GM23248 (cell line): ENCODE data around the gene SH3PXD2A. TPM values are rescaled to one million over a fixed set of nuclear protein-coding genes. Genes with fewer than 3 reads are reported as not detected.

Experiments used
- DNase-seq: peaks from one replicate; pipeline ENCODE4 v3.0.0-alpha.2; 2015
- H2AFZ ChIP-seq: fragments of 200-600 bp; sonication (generic); 2 replicates; pipeline ENCODE4 v1.6.1; 2016; ENCODE audit warnings: antibody characterized with exemption
- H3F3A ChIP-seq: fragments of 200-600 bp; sonication (generic); 2 replicates; pipeline ENCODE4 v1.6.1; 2016; ENCODE audit warnings: mild to moderate bottlenecking, antibody characterized with exemption, mixed run types; ENCODE audit not compliant: insufficient read depth
- H3K27ac ChIP-seq: fragments of 200-600 bp; sonication (generic); 2 replicates; pipeline ENCODE4 v1.5.1; 2016; ENCODE audit warnings: mild to moderate bottlenecking
- H3K27me3 ChIP-seq: fragments of 200-600 bp; sonication (generic); replicated peaks from 2 replicates; pipeline ENCODE4 v1.6.1; 2016; ENCODE audit warnings: mild to moderate bottlenecking; ENCODE audit not compliant: insufficient read depth
- H3K36me3 ChIP-seq: fragments of 200-600 bp; sonication (generic); 2 replicates; pipeline ENCODE4 v1.6.1; 2016; ENCODE audit warnings: low read depth, mild to moderate bottlenecking
- H3K4me1 ChIP-seq: fragments of 200-600 bp; sonication (generic); 2 replicates; pipeline ENCODE4 v1.6.1; 2016; ENCODE audit warnings: mild to moderate bottlenecking; ENCODE audit not compliant: insufficient read depth
- H3K4me2 ChIP-seq: fragments of 200-600 bp; sonication (generic); one replicate; pipeline ENCODE4 v1.6.1; 2016; ENCODE audit warnings: mild to moderate bottlenecking; ENCODE audit not compliant: unreplicated experiment
- H3K4me3 ChIP-seq: fragments of 200-600 bp; sonication (generic); 2 replicates; pipeline ENCODE4 v1.5.1; 2016; ENCODE audit warnings: mild to moderate bottlenecking
- H3K79me2 ChIP-seq: fragments of 200-600 bp; sonication (generic); 2 replicates; pipeline ENCODE4 v1.6.1; 2016; ENCODE audit warnings: mild to moderate bottlenecking; ENCODE audit not compliant: insufficient read depth
- H3K9ac ChIP-seq: fragments of 200-600 bp; sonication (generic); 2 replicates; pipeline ENCODE4 v1.6.1; 2016; ENCODE audit warnings: mild to moderate bottlenecking
- H3K9me2 ChIP-seq: fragments of 200-600 bp; sonication (generic); 2 replicates; pipeline ENCODE4 v1.6.1; 2016; ENCODE audit warnings: mixed run types, mild to moderate bottlenecking, moderate library complexity; ENCODE audit not compliant: insufficient read depth
- H3K9me3 ChIP-seq: fragments of 200-600 bp; sonication (generic); one replicate; pipeline ENCODE4 v1.6.1; 2017; ENCODE audit warnings: low read depth
- H4K20me1 ChIP-seq: fragments of 200-600 bp; sonication (generic); 2 replicates; pipeline ENCODE4 v1.6.0; 2016; ENCODE audit not compliant: insufficient read depth
- EZH2 ChIP-seq: fragments of 200-600 bp; sonication (generic); IDR thresholded peaks from 2 replicates; pipeline ENCODE4 v1.6.1; 2018; ENCODE audit warnings: antibody characterized with exemption, mild to moderate bottlenecking; ENCODE audit not compliant: insufficient read depth, poor library complexity, severe bottlenecking
- EZH2phosphoT487 ChIP-seq: fragments of 200-600 bp; sonication (generic); IDR thresholded peaks from 2 replicates; pipeline ENCODE4 v1.6.1; 2018; ENCODE audit warnings: antibody characterized with exemption, moderate library complexity, mild to moderate bottlenecking, low read depth; ENCODE audit not compliant: insufficient read depth
- WGBS, 2 experiments: methylation state at CpG; one replicate each; pipeline ENCODE4 v1.1.6; 2015 to 2017; ENCODE audit warnings: low lambda C conversion rate in 2 of 2, low coverage in 1 of 2; ENCODE audit errors: missing lambda C conversion rate in 2 of 2; 5-methylcytosine and 5-hydroxymethylcytosine counted together
- in situ Hi-C: fragments of 300-500 bp; cut with MboI; formaldehyde crosslinking; loops from 2 replicates; pipeline ENCODE4 v1.15.0; 2020
- polyA plus RNA-seq: library from polyadenylated mRNA; unstranded; fragments of >200 nt; fragmentation: Nextera tagmentation; extraction: Ambion mirVana; gene quantifications from 2 replicates; pipeline ENCODE4 v1.2.1, GENCODE V29; 2016
- total RNA-seq: library from RNA; depleted of rRNA; stranded (reverse); fragments of >200 nt; shearing (Covaris generic); gene quantifications from 2 replicates; pipeline ENCODE4 v1.2.3, GENCODE V29; 2014

SH3PXD2A gene
- total and polyA plus RNA-seq, 2 experiments from 2014 or later = 34.0 to 58.0 TPM

DNA sequence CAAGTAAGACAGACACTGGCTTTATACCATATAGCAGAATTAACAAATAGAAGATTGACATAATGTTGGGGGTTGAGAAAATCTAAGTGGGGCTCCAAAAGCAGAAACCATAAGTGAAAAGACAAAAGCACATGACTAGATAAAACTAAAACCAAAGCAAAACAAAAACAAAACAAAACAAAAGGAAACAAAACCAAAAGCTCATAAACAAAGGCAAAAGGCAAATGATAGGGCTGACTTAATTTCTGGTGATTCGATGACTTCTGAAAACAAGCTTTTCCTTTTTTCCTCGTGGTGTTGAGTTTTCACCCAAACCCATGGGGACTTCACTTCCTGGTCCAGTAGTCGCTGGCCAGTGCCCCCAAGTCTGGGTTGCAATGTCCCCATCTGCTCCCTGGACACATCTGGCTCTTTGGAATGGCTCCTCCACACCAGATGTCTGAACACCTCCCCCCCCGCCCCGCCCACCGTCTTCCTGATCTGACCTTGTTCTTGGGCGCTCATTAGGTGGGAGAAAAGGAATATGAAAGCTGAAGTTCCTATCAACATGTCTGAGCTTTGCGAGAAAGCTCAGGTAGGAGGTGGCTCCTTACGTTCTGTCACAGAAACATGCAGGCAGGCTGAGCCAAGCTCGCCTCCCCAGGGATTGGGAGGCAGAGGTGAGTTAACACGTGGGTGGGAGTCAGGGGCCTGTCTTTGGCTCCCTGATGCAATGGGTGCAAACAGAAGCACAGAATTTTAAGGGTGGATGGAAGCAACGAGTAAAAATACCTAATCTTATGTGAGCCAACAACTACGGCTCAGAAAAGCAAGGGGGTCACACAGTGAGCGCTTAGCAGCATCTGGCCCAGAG lies 240.8 kb downstream of the SH3PXD2A start:
- peak overlapping the region; percentile 77 for H3K27ac ChIP-seq
- H2AFZ ChIP-seq = no peak overlapping the region
- peaks cover 68% of the 10 kb centered on the region for H3K4me1 ChIP-seq
- H3K27me3 ChIP-seq = no peaks in the 10 kb centered on the region
- peaks cover 37% of the 10 kb centered on the region for H3K36me3 ChIP-seq
- peak overlapping the region; percentile 69 for H3K9ac ChIP-seq
- H3K9me3 ChIP-seq = no peaks in the 10 kb centered on the region
- peak overlapping the region; percentile 9 for H3K4me2 ChIP-seq
- no peaks in the 10 kb centered on the region for H4K20me1 ChIP-seq
- peaks cover 21% of the 10 kb centered on the region; the same call in 1 of the 2 replicates for H3K79me2 ChIP-seq
- H3F3A ChIP-seq = peaks cover 53% of the 10 kb centered on the region
- no peak for TF ChIP-seq EZH2phosphoT487
- no peak for TF ChIP-seq EZH2
- in situ Hi-C loops = no loop called here
- no peaks in the 10 kb centered on the region for H3K9me2 ChIP-seq
- peak; percentile 40 for DNase-seq
- WGBS, 2 experiments = 32 to 37% methylated on average over 13 to 14 of the region's 14 CpGs
- H3K4me3 ChIP-seq = peak overlapping the region; percentile 13; the same call in 1 of the 2 replicates

- Histone ChIP-seq H3K36me3 (peaks cover 44% of the 10 kb centered on the region), H3K4me1 (peaks cover 59% of the 10 kb centered on the region), H3K9me2 (no peaks in the 10 kb centered on the region), H3K9ac (no peak overlapping the region), H3K4me2 (no peak overlapping the region), H3K79me2 (peaks cover 21% of the 10 kb centered on the region; the same call in 1 of the 2 replicates), H2AFZ (no peak overlapping the region), H3K27me3 (no peaks in the 10 kb centered on the region), H3K9me3 (no peaks in the 10 kb centered on the region), H3K4me3 (no peak overlapping the region), H3F3A (peaks cover 48% of the 10 kb centered on the region), H4K20me1 (no peaks in the 10 kb centered on the region), H3K27ac (peak overlapping the region; percentile 77; the same call in 1 of the 2 replicates)
- in situ Hi-C loops = no loop called here
- TF ChIP-seq EZH2phosphoT487 (no peak), EZH2 (no peak)
- no peak for DNase-seq
- 70 to 75% methylated on average over 2 of the region's 2 CpGs for WGBS, 2 experiments
These were observed 241.8 kb downstream of the SH3PXD2A start for GRCh38 chr10:103613616-103614015.

- 59 to 62% methylated on average over 15 to 17 of the region's 17 CpGs for WGBS, 2 experiments
- H3F3A ChIP-seq = peaks cover 40% of the 10 kb centered on the region
- H4K20me1 ChIP-seq = no peaks in the 10 kb centered on the region
- no peak overlapping the region for H3K4me3 ChIP-seq
- no peak overlapping the region for H2AFZ ChIP-seq
- in situ Hi-C loops = no loop called here
- H3K36me3 ChIP-seq = peaks cover 45% of the 10 kb centered on the region
- no peaks in the 10 kb centered on the region for H3K27me3 ChIP-seq
- H3K27ac ChIP-seq = peak overlapping the region; percentile 77
- H3K9me3 ChIP-seq = no peaks in the 10 kb centered on the region
- TF ChIP-seq EZH2 = no peak
- no peak for TF ChIP-seq EZH2phosphoT487
- peaks cover 21% of the 10 kb centered on the region; the same call in 1 of the 2 replicates for H3K79me2 ChIP-seq
- peak overlapping the region; percentile 13 for H3K4me2 ChIP-seq
- peaks cover 50% of the 10 kb centered on the region for H3K4me1 ChIP-seq
- peak overlapping the region; percentile 29; the same call in 1 of the 2 replicates for H3K9ac ChIP-seq
- no peaks in the 10 kb centered on the region for H3K9me2 ChIP-seq
- peak; percentile 95 for DNase-seq
These were observed 242.7 kb downstream of the SH3PXD2A start for GRCh38 chr10:103612462-103613365.

- Histone ChIP-seq H3K27me3 (no peaks in the 10 kb centered on the region), H3K36me3 (peaks cover 45% of the 10 kb centered on the region), H3K4me1 (peaks cover 36% of the 10 kb centered on the region), H3K79me2 (peaks cover 21% of the 10 kb centered on the region; the same call in 1 of the 2 replicates), H2AFZ (no peak overlapping the region), H3F3A (peaks cover 28% of the 10 kb centered on the region), H3K9me2 (no peaks in the 10 kb centered on the region), H4K20me1 (no peaks in the 10 kb centered on the region), H3K27ac (peak overlapping the region; percentile 77; the same call in 1 of the 2 replicates), H3K4me2 (no peak overlapping the region), H3K4me3 (no peak overlapping the region), H3K9me3 (no peaks in the 10 kb centered on the region), H3K9ac (no peak overlapping the region; the same call in 1 of the 2 replicates)
- TF ChIP-seq EZH2 (no peak), EZH2phosphoT487 (no peak)
- WGBS, 2 experiments = 54 to 60% methylated on average over 9 of the region's 9 CpGs
- in situ Hi-C loops = no loop called here
- DNase-seq = no peak
These were observed 244.4 kb downstream of the SH3PXD2A start for GRCh38 chr10:103610921-103611511.
